ENCODE results near the gene TRAPPC12.

Gene TRAPPC12

GRCh38 chr2:3470856-3471737, 91.6 kb downstream of the TRAPPC12 start:
- no peak for DNase-seq

GRCh38 chr2:3472296-3472695, 92.8 kb downstream of the TRAPPC12 start:
- DNase-seq, result no peak

- no peak for DNase-seq
Observed at GRCh38 chr2:3472966-3473365, 93.5 kb downstream of the TRAPPC12 start.

GRCh38 chr2:3475771-3476170, 96.3 kb downstream of the TRAPPC12 start:
- no peak for DNase-seq

GRCh38 chr2:3476321-3476984, 97.0 kb downstream of the TRAPPC12 start:
- DNase-seq, result no peak

- DNase-seq, result peak; percentile 68
Observed at GRCh38 chr2:3476985-3477327, 97.5 kb downstream of the TRAPPC12 start.

GRCh38 chr2:3478846-3479385, 99.4 kb downstream of the TRAPPC12 start:
- no peak for DNase-seq

GRCh38 chr2:3479430-3480320, 100.2 kb downstream of the TRAPPC12 start:
- no peak for DNase-seq

GRCh38 chr2:3480352-3481010, 101.0 kb downstream of the TRAPPC12 start:
- DNase-seq, result no peak

- no peak for DNase-seq
Observed at GRCh38 chr2:3481011-3481400, 101.5 kb downstream of the TRAPPC12 start.

- DNase-seq, result no peak
Observed at GRCh38 chr2:3481736-3482362, 102.4 kb downstream of the TRAPPC12 start.

- DNase-seq, result no peak
Observed at GRCh38 chr2:3482363-3482821, 102.9 kb downstream of the TRAPPC12 start.

- peak; percentile 31 for DNase-seq
Observed at GRCh38 chr2:3483227-3483985, 103.9 kb downstream of the TRAPPC12 start.

- DNase-seq, result no peak
Observed at GRCh38 chr2:3483986-3484960, 104.8 kb downstream of the TRAPPC12 start.

GRCh38 chr2:3485166-3485565, 105.7 kb downstream of the TRAPPC12 start:
- no peak for DNase-seq

GRCh38 chr2:3486047-3487027, 106.8 kb downstream of the TRAPPC12 start:
- DNase-seq, result no peak

GRCh38 chr2:3487028-3487425, 107.5 kb downstream of the TRAPPC12 start:
- DNase-seq, result no peak

- DNase-seq, result no peak
Observed at GRCh38 chr2:3487432-3487831, 107.9 kb downstream of the TRAPPC12 start.
